Measurements from ENCODE around the gene CCSER1. TPM values are rescaled to one million over a fixed set of nuclear protein-coding genes. Genes with fewer than 3 reads are reported as not detected.

Gene CCSER1
- total and polyA plus RNA-seq, 2 of the 8 experiments (the other 6 are each of a cell fraction or from before 2014, with no cell fraction given): 0.26 to 0.84 TPM

DNA sequence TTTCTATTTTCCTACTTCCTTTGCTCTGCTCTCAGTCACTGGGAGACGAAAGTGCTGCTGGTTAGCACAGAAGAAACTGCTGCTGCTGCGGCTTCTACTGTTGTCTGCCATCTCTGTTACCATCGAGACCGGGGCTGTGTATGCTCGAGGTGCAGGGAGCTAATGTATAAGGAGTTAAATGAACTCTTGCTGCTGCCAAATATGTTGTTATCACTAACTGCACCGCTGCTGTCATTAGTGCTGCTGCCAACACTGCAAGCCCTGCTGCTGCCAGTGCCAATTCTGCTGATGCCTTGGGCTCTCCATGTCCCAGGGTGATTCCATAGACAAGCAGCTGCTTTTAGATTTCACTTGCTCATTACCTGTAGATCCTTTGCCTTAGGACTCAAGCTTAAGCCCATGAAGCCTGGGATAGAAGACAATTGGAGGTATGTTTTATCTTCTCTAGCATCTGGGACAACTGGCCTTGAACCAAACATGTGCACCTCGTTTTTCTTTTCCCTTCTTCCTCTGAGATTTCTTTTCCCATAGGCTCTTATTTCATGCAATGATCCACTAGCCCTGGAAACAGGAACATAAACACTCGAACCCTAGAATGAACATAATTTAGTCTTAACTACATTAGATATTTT, 107.8 kb downstream of the CCSER1 start:
- Histone ChIP-seq H3K9ac (replicated peaks in 1 of 4; ENCODE audit: extremely low read depth in 1 of 4, low read depth in 3 of 4, low read length in 3 of 4) (no peak overlapping the region), H4K5ac (ENCODE audit: insufficient read length, low read depth, low read length) (no peak overlapping the region), H3K4me3 (ENCODE audit: extremely low read depth in 1 of 4, insufficient read depth in 2 of 4, low read depth in 3 of 4, low read length in 4 of 4) (no peak overlapping the region), H3K36me3 (ENCODE audit: control insufficient read depth in 2 of 4, insufficient read depth in 4 of 4, low read length in 3 of 4) (no peaks in the 10 kb centered on the region), H3K23me2 (ENCODE audit: low read depth, low read length) (no peaks in the 10 kb centered on the region), H4K8ac (ENCODE audit: extremely low read depth, insufficient read depth, low read length) (no peak overlapping the region), H2BK12ac (ENCODE audit: low read depth, low read length) (no peak overlapping the region), H3K56ac (replicated peaks; ENCODE audit: insufficient read length, low read depth, low read length) (no peak overlapping the region), H3K4me2 (ENCODE audit: insufficient read depth in 1 of 2, low read depth in 2 of 2, low read length in 2 of 2) (no peak overlapping the region), H3K4ac (replicated peaks; ENCODE audit: insufficient read length, low read depth, low read length) (no peak overlapping the region), H3K4me1 (replicated peaks in 1 of 4; ENCODE audit: control insufficient read depth in 3 of 4, insufficient read depth in 4 of 4, low read length in 3 of 4) (no peaks in the 10 kb centered on the region), H3K14ac (ENCODE audit: insufficient read length) (no peak overlapping the region), H2BK15ac (ENCODE audit: low read length) (no peak overlapping the region), H4K91ac (replicated peaks; ENCODE audit: insufficient read length, low read length) (no peak overlapping the region), H2BK5ac (ENCODE audit: low read depth, low read length) (no peak overlapping the region), H3K18ac (ENCODE audit: extremely low read depth, low read length) (no peak overlapping the region), H3K27ac (ENCODE audit: low read depth, low read length) (no peak overlapping the region), H4K20me1 (replicated peaks in 1 of 2; ENCODE audit: control insufficient read depth in 1 of 2, insufficient read depth in 2 of 2, low read length in 2 of 2) (no peaks in the 10 kb centered on the region), H3K9me3 (ENCODE audit: insufficient read depth in 2 of 2, low read depth in 1 of 2, low read length in 1 of 2) (no peaks in the 10 kb centered on the region), H2BK20ac (ENCODE audit: low read length) (no peak overlapping the region), H2AK5ac (ENCODE audit: low read depth, low read length) (no peak overlapping the region), H3K79me1 (ENCODE audit: low read depth, low read length) (no peaks in the 10 kb centered on the region), H3K79me2 (ENCODE audit: control insufficient read depth in 1 of 2, insufficient read depth in 2 of 2, low read length in 2 of 2) (no peaks in the 10 kb centered on the region), H2AFZ (ENCODE audit: low read length) (peak overlapping the region; percentile 23; the same call in 1 of the 2 replicates), H3K23ac (ENCODE audit: insufficient read length) (no peak overlapping the region), H2BK120ac (replicated peaks; ENCODE audit: low read depth, low read length) (no peak overlapping the region), H3K27me3 (replicated peaks in 1 of 4; ENCODE audit: control insufficient read depth in 3 of 4, extremely low read depth in 1 of 4, insufficient read depth in 3 of 4, low read length in 3 of 4) (no peaks in the 10 kb centered on the region)
- CTCF ChIA-PET (ENCODE audit: partially characterized antibody): interaction anchor here (0.8 to 1.4 kb wide), 6 partner anchors 9 to 210 kb away, joined by 3 to 8 read pairs (median 3); no protein-coding TSS in a partner anchor
- POLR2A ChIA-PET (ENCODE audit: partially characterized antibody): no interaction called here
- 85% methylated on average over 8 of the region's 8 CpGs; no CpG with 5 or more reads in 1 of the 2 experiments for WGBS, 2 experiments (ENCODE audit: extremely low coverage in 1 of 2, insufficient coverage in 1 of 2, insufficient read length in 1 of 2, insufficient replicate concordance in 2 of 2, low coverage in 1 of 2, low lambda C conversion rate in 2 of 2, missing lambda C conversion rate in 1 of 2)
- no peak for DNase-seq (ENCODE audit: low read depth in 1 of 2, low spot score in 2 of 2)
- FAIRE-seq: no peak
- no peak for TF ChIP-seq NRF1 (IDR thresholded peaks at IDR 0.05; ENCODE audit: low read depth, low read length)
- TF ChIP-seq RAD21 (IDR thresholded peaks at IDR 0.05 in 1 of 2, conservative IDR thresholded peaks at IDR 0.05 in 1 of 2; ENCODE audit: low read depth in 2 of 2, low read length in 2 of 2): no peak
- no peak for TF ChIP-seq RNF2 (IDR thresholded peaks at IDR 0.05; ENCODE audit: borderline replicate concordance, low read depth, low read length, missing control alignments, poor library complexity, severe bottlenecking)
